ENCODE results near the gene LRRC4C.

DNA sequence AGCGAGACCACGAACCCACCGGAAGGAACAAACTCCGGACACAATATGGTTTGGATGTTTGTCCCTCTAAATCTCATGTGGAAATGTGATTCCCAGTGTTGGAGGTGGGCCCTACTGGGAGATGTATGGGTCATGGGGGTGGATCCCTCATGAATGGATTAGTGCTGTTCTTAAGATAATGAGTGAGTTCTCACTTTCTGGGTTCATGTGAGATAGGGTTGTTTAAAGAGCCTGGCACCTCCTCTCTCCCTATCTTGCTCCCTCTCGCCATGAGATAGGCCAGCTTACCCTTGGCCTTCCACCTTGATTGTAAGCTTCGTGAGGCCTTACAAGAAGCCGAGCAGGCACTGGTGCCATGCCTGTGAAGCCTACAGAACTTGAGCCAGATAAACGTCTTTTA, 184.6 kb downstream of the LRRC4C start:
- TF ChIP-seq, protein P1, sequence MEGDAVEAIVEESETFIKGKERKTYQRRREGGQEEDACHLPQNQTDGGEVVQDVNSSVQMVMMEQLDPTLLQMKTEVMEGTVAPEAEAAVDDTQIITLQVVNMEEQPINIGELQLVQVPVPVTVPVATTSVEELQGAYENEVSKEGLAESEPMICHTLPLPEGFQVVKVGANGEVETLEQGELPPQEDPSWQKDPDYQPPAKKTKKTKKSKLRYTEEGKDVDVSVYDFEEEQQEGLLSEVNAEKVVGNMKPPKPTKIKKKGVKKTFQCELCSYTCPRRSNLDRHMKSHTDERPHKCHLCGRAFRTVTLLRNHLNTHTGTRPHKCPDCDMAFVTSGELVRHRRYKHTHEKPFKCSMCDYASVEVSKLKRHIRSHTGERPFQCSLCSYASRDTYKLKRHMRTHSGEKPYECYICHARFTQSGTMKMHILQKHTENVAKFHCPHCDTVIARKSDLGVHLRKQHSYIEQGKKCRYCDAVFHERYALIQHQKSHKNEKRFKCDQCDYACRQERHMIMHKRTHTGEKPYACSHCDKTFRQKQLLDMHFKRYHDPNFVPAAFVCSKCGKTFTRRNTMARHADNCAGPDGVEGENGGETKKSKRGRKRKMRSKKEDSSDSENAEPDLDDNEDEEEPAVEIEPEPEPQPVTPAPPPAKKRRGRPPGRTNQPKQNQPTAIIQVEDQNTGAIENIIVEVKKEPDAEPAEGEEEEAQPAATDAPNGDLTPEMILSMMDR (IDR thresholded peaks at IDR 0.05): no peak
- no peak for TF ChIP-seq POLR2A (IDR thresholded peaks at IDR 0.05)
